Stomach (tissue), 9 donors: Measurements from ENCODE around the gene GNA14. TPM values are rescaled to one million over a fixed set of nuclear protein-coding genes. Genes with fewer than 3 reads are reported as not detected.

ENCODE experiments used
- DNase-seq, 2 donors: peaks; one replicate each; pipeline versions ENCODE4 v3.0.0 to v3.0.0-alpha.2; 2013 to 2019
- H3K27ac ChIP-seq, 5 donors: fragments of 200-600 bp in 4 of 5; sonication (generic) in 4 of 5; one replicate each; pipeline ENCODE4 v1.5.1; 2013 to 2019; ENCODE audit warnings: mild to moderate bottlenecking in 1 of 5, moderate library complexity in 1 of 5
- H3K27me3 ChIP-seq, 3 donors: fragments of 200-600 bp; sonication (generic); one replicate each; pipeline ENCODE4 v1.5.1; 2017 to 2019; ENCODE audit warnings: mixed run types in 1 of 3
- H3K36me3 ChIP-seq, 4 donors: fragments of 200-600 bp; sonication (generic); 1 replicate in 3 of 4; 2 replicates in 1 of 4; pipeline ENCODE4 v1.5.1; 2016 to 2019
- H3K4me1 ChIP-seq, 4 donors: fragments of 200-600 bp; sonication (generic); one replicate each; pipeline ENCODE4 v1.5.1; 2016 to 2019
- H3K4me3 ChIP-seq, 4 donors: fragments of 200-600 bp; sonication (generic) in 3 of 4; one replicate each; pipeline ENCODE4 v1.5.1; 2016 to 2019; ENCODE audit warnings: mild to moderate bottlenecking in 1 of 4
- H3K9me3 ChIP-seq, 4 donors: fragments of 200-600 bp; sonication (generic); one replicate each; pipeline ENCODE4 v1.5.1; 2016 to 2019
- EP300 ChIP-seq: sonication (generic); formaldehyde crosslinking; IDR thresholded peaks from one replicate; pipeline ENCODE4 v1.6.1; 2017; ENCODE audit warnings: antibody characterized with exemption
- POLR2A ChIP-seq, 4 donors: fragments of 450-650 bp; IDR thresholded peaks; one replicate each; pipeline ENCODE4 v1.6.1; 2016; ENCODE audit warnings: antibody characterized with exemption in 4 of 4, control low read depth in 2 of 4, mild to moderate bottlenecking in 1 of 4, moderate library complexity in 1 of 4
- POLR2AphosphoS5 ChIP-seq, 3 donors: sonication (generic); formaldehyde crosslinking; IDR thresholded peaks; one replicate each; pipeline ENCODE4 v1.6.1; 2016; ENCODE audit warnings: antibody characterized with exemption in 3 of 3
- WGBS, 5 donors: extraction: QIAGEN DNeasy Blood & Tissue Kit in 3 of 5; methylation state at CpG; one replicate each; pipeline versions ENCODE4 v1.1.5 to v1.1.7; 2013 to 2018; 5-methylcytosine and 5-hydroxymethylcytosine counted together
- intact Hi-C: fragments of 100-400 bp; cut with DNase I; formaldehyde crosslinking; loops from one replicate; pipeline ENCODE4 v1.15.1; 2023; ENCODE audit warnings: low total_unique reads
- polyA plus RNA-seq, 3 donors: library from polyadenylated mRNA; stranded (reverse); fragments of 200-250 nt; gene quantifications; one replicate each; pipeline ENCODE4 v1.2.3, GENCODE V29; 2013
- total RNA-seq, 5 donors: library from RNA; depleted of rRNA; stranded (reverse); fragments of >200 nt; gene quantifications; one replicate each; pipeline versions ENCODE4 v1.1.0 to v1.2.3, GENCODE V29; 2014 to 2016
- TF ChIP-seq, protein P1 (sequence below), 7 experiments: fragments of 450-650 bp in 4 of 7; fragments of 200-600 bp in 3 of 7; sonication (generic) in 3 of 7; IDR thresholded peaks; one replicate each; pipeline ENCODE4 v1.5.1; 2016 to 2019; ENCODE audit warnings: antibody characterized with exemption in 7 of 7, control low read depth in 2 of 7, mild to moderate bottlenecking in 1 of 7
- donor health status: healthy with polysubstance abuse.
- donor health status: Bipolar disorder and iron deficiency.
- donor health status: healthy.

The GNA14 gene
- total and polyA plus RNA-seq, 8 donors: 0.46 to 12.5 (median 1.3) TPM; not detected in 1

DNA sequence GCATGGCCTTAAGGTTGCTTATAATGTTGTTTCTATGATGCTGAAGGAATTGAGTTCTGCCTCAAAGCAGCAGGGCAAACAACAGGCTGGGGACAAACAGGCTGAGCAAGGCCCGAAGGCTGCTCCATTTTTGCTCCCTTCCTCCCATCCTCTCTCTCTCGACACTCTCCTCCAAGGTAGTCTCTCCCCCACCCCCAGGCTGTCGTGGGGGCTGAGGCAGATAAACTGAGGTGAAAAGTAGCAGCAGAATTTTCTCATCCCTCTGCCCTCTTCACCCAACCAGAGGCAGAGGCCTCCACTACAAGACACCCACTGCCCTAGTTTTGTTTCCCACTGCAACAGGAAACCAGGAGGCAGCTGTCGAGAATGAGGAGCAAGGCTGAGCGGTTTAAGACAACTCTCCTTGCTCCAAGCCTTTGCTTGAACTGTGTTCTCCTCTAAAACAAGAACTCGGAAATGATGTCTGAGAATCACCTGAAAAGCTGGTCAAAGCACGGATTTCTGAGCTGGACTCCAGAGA, 13.5 kb upstream of the GNA14 start:
- Histone ChIP-seq H3K9me3 (no peaks in the 10 kb centered on the region), H3K27me3 (no peaks in the 10 kb centered on the region), H3K4me3 (no peak overlapping the region), H3K4me1 (peaks cover 8 to 19% (median 10%) of the 10 kb centered on the region in 4 donors), H3K27ac (no peak overlapping the region), H3K36me3 (no peaks in the 10 kb centered on the region)
- no peak for TF ChIP-seq EP300
- TF ChIP-seq POLR2A (IDR thresholded peaks at IDR 0.05): no peak
- no peak for TF ChIP-seq POLR2AphosphoS5 (IDR thresholded peaks at IDR 0.05)
- TF ChIP-seq, protein P1, sequence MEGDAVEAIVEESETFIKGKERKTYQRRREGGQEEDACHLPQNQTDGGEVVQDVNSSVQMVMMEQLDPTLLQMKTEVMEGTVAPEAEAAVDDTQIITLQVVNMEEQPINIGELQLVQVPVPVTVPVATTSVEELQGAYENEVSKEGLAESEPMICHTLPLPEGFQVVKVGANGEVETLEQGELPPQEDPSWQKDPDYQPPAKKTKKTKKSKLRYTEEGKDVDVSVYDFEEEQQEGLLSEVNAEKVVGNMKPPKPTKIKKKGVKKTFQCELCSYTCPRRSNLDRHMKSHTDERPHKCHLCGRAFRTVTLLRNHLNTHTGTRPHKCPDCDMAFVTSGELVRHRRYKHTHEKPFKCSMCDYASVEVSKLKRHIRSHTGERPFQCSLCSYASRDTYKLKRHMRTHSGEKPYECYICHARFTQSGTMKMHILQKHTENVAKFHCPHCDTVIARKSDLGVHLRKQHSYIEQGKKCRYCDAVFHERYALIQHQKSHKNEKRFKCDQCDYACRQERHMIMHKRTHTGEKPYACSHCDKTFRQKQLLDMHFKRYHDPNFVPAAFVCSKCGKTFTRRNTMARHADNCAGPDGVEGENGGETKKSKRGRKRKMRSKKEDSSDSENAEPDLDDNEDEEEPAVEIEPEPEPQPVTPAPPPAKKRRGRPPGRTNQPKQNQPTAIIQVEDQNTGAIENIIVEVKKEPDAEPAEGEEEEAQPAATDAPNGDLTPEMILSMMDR (IDR thresholded peaks at IDR 0.05): no peak
- intact Hi-C loops: no loop called here
- 81 to 88% (median 83%) methylated on average over 7 of the region's 7 CpGs for WGBS, 5 donors
- no peak for DNase-seq

- H3K4me1 ChIP-seq: peaks cover 8 to 16% (median 10%) of the 10 kb centered on the region in 4 donors
- no peaks in the 10 kb centered on the region for H3K9me3 ChIP-seq
- DNase-seq: no peak
- H3K27me3 ChIP-seq: no peaks in the 10 kb centered on the region
- WGBS, 5 donors: 84 to 95% (median 91%) methylated on average over 5 of the region's 5 CpGs
- H3K36me3 ChIP-seq: no peaks in the 10 kb centered on the region
- intact Hi-C loops: no loop called here
- H3K4me3 ChIP-seq: no peak overlapping the region
- no peak overlapping the region for H3K27ac ChIP-seq
- TF ChIP-seq POLR2AphosphoS5 (IDR thresholded peaks at IDR 0.05) (no peak), EP300 (no peak), POLR2A (IDR thresholded peaks at IDR 0.05) (no peak)
- TF ChIP-seq, protein P1 (IDR thresholded peaks at IDR 0.05): no peak
Observed at GRCh38 chr9:77659926-77660325, 11.8 kb upstream of the GNA14 start.

GRCh38 chr9:77651203-77651602, 3.1 kb upstream of the GNA14 start:
- DNase-seq: no peak
- Histone ChIP-seq H3K4me1 (peaks cover 9 to 31% (median 23%) of the 10 kb centered on the region in 4 donors), H3K9me3 (no peaks in the 10 kb centered on the region), H3K27me3 (peaks cover 0 to 19% (median 13%) of the 10 kb centered on the region in 3 donors), H3K27ac (no peak overlapping the region), H3K4me3 (no peak overlapping the region), H3K36me3 (no peaks in the 10 kb centered on the region)
- TF ChIP-seq POLR2A (IDR thresholded peaks at IDR 0.05) (no peak), POLR2AphosphoS5 (IDR thresholded peaks at IDR 0.05) (no peak), EP300 (no peak)
- TF ChIP-seq, protein P1 (IDR thresholded peaks at IDR 0.05): no peak
- intact Hi-C loops: no loop called here
- WGBS, 5 donors: 88 to 94% (median 92%) methylated on average over 3 of the region's 3 CpGs

GRCh38 chr9:77649109-77649812, 1.1 kb upstream of the GNA14 start:
- Histone ChIP-seq H3K27me3 (peaks cover 0 to 19% (median 13%) of the 10 kb centered on the region in 3 donors), H3K4me3 (peak overlapping the region; percentile 52 to 70 (median 60)), H3K4me1 (peaks cover 9 to 31% (median 26%) of the 10 kb centered on the region in 4 donors), H3K36me3 (no peaks in the 10 kb centered on the region), H3K9me3 (no peaks in the 10 kb centered on the region), H3K27ac (peak overlapping the region in 4 of 5 donors; percentile 48 to 76 (median 61))
- TF ChIP-seq, protein P1 (IDR thresholded peaks at IDR 0.05): peak in 2 of 7 experiments; percentile 19 to 28
- TF ChIP-seq EP300: no peak
- intact Hi-C loops: loop anchor here (10.0 kb wide), 1 partner anchor 194 kb away; no protein-coding TSS in a partner anchor
- peak in 1 of 2 donors; percentile 31 for DNase-seq
- WGBS, 5 donors: 50 to 58% (median 57%) methylated on average over 10 of the region's 10 CpGs
